Skeletal muscle satellite cell (primary cell): Measurements from ENCODE around the gene GALNT8.
"Not testable (repeated sequence)": the region's sequence is repeated elsewhere in the genome, so short reads cannot be mapped to it uniquely, and the experiment has no call there.

Experiments used
- H3K27me3 ChIP-seq: 2 replicates; pipeline ENCODE4 v1.7.0; 2013; ENCODE audit warnings: low read length; ENCODE audit not compliant: control insufficient read depth, insufficient read depth
- H3K36me3 ChIP-seq: 2 replicates; pipeline ENCODE4 v1.7.0; 2013; ENCODE audit warnings: mild to moderate bottlenecking, control low read depth, low read length; ENCODE audit not compliant: insufficient read depth
- H3K4me1 ChIP-seq: 2 replicates; pipeline ENCODE4 v1.7.0; 2013; ENCODE audit warnings: low read length; ENCODE audit not compliant: control insufficient read depth, insufficient read depth
- H3K4me2 ChIP-seq: 2 replicates; pipeline ENCODE4 v1.7.0; 2013; ENCODE audit warnings: mild to moderate bottlenecking, low read length
- H3K4me3 ChIP-seq: 2 replicates; pipeline ENCODE4 v1.7.0; 2013; ENCODE audit warnings: low read length
- H3K9ac ChIP-seq: 2 replicates; pipeline ENCODE4 v1.7.0; 2013; ENCODE audit warnings: mild to moderate bottlenecking, low read depth, low read length, moderate library complexity
- H3K9me3 ChIP-seq: replicated peaks from 2 replicates; pipeline ENCODE4 v1.7.0; 2013; ENCODE audit warnings: mild to moderate bottlenecking, control low read depth, low read length

Gene GALNT8

DNA sequence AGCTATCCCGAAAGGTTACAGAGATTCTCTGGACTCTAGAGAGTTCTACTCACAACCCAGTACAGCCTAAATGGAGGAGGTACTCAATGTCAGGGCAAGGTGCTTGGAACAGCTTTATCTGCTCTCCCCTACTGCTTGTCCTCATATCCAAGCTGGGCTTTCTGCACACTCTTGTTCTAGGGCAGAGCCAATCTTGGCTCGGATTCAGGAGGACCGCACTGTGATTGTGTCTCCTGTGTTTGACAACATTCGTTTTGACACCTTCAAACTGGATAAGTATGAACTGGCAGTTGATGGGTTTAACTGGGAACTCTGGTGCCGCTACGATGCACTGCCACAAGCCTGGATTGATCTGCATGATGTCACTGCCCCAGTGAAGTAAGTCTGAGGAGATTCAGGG lies 25.0 kb downstream of the GALNT8 start:
- H3K4me2 ChIP-seq = no peak overlapping the region
- H3K9me3 ChIP-seq = no peaks in the 10 kb centered on the region
- H3K9ac ChIP-seq = no peak overlapping the region
- H3K4me3 ChIP-seq = no peak overlapping the region
- H3K36me3 ChIP-seq = no peaks in the 10 kb centered on the region
- no peaks in the 10 kb centered on the region for H3K4me1 ChIP-seq
- H3K27me3 ChIP-seq = no peaks in the 10 kb centered on the region

DNA sequence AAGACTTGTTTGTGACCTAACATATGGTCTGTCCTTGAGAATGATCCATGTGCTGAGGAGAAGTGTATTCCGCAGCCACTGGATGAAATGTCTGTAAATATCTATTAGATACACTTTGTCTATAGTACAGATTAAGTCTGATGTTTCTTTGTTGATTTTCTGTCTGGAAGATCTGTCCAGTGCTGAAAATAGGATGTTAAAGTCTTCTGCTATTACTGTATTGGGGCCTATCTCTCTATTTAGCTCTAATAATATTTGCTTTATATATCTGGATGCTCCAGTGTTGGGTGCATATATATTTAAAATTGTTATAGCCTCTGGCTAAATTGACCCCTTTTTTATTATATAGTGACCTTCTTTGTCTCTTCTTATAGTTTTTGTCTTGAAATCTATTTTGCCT lies 31.5 kb downstream of the GALNT8 start:
- not testable (repeated sequence) for H3K4me1 ChIP-seq, H3K9me3 ChIP-seq, H3K9ac ChIP-seq, H3K36me3 ChIP-seq, H3K4me2 ChIP-seq, H3K4me3 ChIP-seq, H3K27me3 ChIP-seq

DNA sequence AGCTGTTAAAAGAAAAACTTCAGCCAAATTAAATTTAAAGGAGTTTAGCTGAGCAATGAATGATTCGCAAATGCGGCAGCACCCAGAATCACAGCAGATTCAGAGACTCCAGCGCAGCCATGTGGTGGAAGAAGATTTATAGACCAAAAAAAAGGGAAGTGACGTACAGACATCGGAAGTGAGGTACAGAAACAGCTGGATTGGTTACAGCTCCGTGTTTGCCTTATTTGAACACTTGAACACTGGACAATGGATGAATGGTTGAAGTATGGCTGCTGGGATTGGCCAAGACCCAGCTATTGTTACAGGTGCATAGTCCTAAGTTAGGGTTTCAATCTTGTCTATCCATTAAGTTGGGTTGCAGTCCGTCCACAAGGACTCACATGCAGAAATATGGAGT lies 42.6 kb downstream of the GALNT8 start:
- no peak overlapping the region for H3K4me3 ChIP-seq
- H3K4me2 ChIP-seq = no peak overlapping the region
- no peaks in the 10 kb centered on the region for H3K9me3 ChIP-seq
- no peaks in the 10 kb centered on the region for H3K36me3 ChIP-seq
- no peaks in the 10 kb centered on the region for H3K4me1 ChIP-seq
- H3K27me3 ChIP-seq = peaks cover 7% of the 10 kb centered on the region
- no peak overlapping the region for H3K9ac ChIP-seq

DNA sequence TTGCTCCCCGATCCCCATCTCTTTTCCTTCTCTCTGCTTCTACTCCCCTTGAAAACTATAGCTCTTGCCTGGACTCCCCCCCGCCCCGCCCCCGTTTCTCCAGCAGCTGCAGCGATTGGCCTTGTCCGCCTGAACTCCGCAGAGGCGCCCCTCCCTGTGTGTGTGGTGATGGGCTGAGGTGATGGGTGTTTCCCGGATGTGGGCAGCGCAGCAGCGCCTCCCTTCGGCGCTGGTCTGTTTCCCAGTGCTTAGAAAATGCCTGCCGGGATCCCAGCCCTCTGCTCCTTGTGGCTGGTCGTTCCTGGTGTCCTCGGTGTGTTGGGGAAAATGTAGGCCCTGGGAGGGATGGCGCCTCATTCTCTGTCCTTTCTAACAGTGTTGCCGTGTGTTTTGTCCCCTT lies 43.3 kb downstream of the GALNT8 start:
- H3K36me3 ChIP-seq = no peaks in the 10 kb centered on the region
- H3K9ac ChIP-seq = no peak overlapping the region
- H3K9me3 ChIP-seq = no peaks in the 10 kb centered on the region
- H3K4me2 ChIP-seq = no peak overlapping the region
- H3K27me3 ChIP-seq = peaks cover 7% of the 10 kb centered on the region
- H3K4me1 ChIP-seq = no peaks in the 10 kb centered on the region
- no peak overlapping the region for H3K4me3 ChIP-seq

DNA sequence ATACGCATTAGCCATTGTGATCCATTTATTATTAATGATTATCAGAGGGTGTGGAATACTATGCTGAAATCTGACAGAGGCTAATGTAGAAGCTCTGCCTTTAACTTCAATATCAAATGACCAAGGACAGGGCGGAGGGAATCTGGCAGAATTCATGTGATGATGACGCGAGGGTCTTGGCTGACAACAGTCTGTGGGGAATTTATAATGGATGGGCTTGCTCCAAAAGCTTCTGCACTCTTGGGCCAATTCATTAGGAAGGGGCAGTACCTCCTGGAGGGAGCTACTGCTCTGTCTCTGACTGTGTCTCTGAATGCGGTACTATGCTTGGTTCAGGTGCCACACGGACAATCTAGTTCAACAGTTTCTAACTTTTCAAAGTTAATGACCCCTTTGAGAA lies 46.2 kb downstream of the GALNT8 start:
- no peaks in the 10 kb centered on the region for H3K36me3 ChIP-seq
- H3K27me3 ChIP-seq = peaks cover 7% of the 10 kb centered on the region
- H3K9ac ChIP-seq = no peak overlapping the region
- H3K9me3 ChIP-seq = no peaks in the 10 kb centered on the region
- H3K4me1 ChIP-seq = no peaks in the 10 kb centered on the region
- no peak overlapping the region for H3K4me3 ChIP-seq
- no peak overlapping the region for H3K4me2 ChIP-seq

DNA sequence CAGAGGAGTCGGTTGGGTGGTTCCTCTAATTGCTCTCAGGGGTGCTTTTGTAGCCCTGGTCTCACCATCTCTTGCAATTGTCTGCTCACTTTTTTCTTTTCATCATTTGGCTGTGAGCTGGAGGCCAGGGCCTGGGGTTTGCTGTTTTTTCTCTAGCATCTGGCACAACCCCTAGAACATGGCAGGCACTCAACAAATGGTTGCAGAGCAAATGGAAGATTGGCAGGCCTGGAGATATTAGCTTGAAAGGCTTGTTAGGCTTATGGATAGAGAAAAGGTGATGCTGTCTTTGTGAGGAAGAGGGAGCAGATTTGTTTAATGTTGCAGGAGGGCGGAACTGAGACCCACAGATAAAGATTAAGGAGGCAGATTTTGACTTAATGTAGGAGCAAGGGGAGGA lies 47.0 kb downstream of the GALNT8 start:
- Histone ChIP-seq H3K4me2 (no peak overlapping the region), H3K27me3 (peaks cover 3% of the 10 kb centered on the region), H3K9me3 (no peaks in the 10 kb centered on the region), H3K36me3 (no peaks in the 10 kb centered on the region), H3K4me3 (no peak overlapping the region), H3K4me1 (no peaks in the 10 kb centered on the region), H3K9ac (no peak overlapping the region)

DNA sequence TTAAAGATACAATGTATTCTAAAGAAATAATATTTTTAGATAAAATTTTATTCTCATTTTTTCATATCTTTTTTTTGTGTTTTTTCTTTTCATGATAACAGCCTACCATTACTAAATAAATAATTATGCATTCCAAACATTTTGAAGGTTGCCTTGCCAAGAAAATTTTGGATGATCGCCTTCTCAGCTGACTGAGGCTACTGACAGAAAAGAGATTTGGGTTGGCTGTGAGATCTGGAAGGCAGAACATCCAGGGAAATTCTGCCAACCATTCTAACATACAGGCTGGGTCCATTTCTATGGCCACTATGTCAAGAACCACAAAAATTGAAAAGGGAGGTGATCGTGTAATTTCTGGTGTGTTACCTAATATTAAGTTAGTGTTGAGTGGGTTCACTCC lies 48.1 kb downstream of the GALNT8 start:
- H3K4me3 ChIP-seq = no peak overlapping the region
- no peak overlapping the region for H3K9ac ChIP-seq
- peaks cover 3% of the 10 kb centered on the region for H3K27me3 ChIP-seq
- no peaks in the 10 kb centered on the region for H3K36me3 ChIP-seq
- H3K4me1 ChIP-seq = no peaks in the 10 kb centered on the region
- H3K9me3 ChIP-seq = no peaks in the 10 kb centered on the region
- H3K4me2 ChIP-seq = no peak overlapping the region

DNA sequence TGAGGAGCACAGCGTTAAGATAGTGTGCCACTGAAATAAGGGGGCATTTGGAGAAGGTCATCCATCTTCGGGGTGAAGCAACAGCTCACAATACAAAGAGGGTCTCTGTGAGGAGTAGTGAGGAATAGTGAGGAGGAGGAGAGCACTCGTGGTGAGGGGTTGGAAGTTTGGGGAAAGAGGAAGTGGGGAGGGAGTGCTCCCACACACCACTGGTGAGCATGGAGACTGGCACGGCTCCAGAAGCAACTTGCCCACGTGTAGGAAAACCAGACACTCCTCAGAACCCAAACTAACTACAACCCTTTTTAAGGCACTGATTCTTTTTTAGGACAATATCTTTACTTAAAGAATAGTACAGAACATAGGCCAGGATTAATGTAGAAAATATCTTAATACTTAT lies 48.9 kb downstream of the GALNT8 start:
- H3K4me1 ChIP-seq = no peaks in the 10 kb centered on the region
- H3K27me3 ChIP-seq = peaks cover 3% of the 10 kb centered on the region
- no peaks in the 10 kb centered on the region for H3K36me3 ChIP-seq
- H3K4me2 ChIP-seq = no peak overlapping the region
- H3K4me3 ChIP-seq = no peak overlapping the region
- H3K9ac ChIP-seq = no peak overlapping the region
- no peaks in the 10 kb centered on the region for H3K9me3 ChIP-seq

DNA sequence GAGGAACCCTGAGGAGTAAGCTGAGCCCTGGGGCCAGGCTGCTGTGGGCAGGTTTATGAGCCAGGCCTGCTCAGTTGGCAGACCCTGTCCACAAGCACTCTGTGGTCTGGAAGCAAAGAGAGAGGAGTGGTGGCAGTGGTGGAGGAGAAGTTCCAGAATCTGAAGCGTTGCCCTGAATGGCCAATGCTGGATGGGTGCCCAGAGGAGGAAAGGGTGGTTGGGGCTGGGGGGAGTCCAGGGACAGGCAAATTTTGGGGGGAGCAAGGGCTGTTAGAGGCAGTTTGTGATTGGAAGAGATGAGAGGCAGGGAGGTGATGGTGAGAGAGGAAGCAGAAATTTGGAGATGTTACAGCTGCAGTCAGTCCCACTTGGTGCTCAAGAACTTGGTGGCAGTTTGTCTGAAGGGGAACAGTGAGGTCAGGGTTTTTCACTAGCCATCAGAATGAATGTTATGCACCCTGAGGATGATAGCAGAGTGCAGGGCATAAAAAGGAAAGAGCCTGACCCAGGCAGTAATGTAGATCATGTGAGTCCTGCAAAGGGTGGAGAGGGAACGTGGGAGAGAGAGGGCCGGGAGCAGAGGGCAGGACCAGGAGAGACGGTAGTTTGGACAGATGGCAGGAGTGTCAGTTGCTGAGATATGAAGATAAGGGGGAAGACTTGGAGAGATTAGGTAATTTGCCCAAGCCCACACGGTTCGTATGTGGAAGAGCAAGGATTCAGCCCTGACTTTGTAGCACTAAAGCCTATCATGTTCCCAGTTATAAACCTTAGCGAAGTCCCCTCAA lies 51.2 kb downstream of the GALNT8 start:
- Histone ChIP-seq H3K27me3 (peaks cover 3% of the 10 kb centered on the region), H3K9ac (no peak overlapping the region), H3K36me3 (no peaks in the 10 kb centered on the region), H3K4me2 (no peak overlapping the region), H3K9me3 (no peaks in the 10 kb centered on the region), H3K4me3 (no peak overlapping the region), H3K4me1 (no peaks in the 10 kb centered on the region)

DNA sequence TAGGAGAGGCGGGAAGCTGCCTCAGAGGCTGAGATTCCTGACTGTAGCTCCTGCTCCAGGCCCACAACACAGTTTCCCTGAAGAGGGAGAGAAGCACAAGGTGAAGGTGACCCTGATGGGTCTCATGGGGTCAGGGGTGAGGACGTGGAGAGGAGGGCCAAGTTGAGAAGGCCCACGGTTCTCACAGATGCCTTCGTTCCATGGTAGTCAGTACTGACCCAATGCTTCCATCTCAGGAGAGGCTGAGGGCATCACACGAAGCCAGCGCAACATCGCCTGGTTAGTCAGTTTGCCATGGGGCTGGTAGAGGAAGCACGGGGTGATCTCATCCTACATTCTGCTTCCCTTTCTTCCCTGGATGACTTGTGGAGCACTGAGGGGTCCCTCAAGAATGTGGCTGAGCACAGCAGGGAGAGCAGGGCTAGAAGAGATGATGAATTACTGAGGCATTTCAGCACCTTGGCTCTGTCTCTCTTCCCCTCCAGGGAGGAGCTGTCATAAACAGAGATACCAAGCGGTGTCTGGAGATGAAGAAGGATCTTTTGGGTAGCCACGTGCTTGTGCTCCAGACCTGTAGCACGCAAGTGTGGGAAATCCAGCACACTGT lies 51.9 kb downstream of the GALNT8 start:
- Histone ChIP-seq H3K27me3 (peaks cover 3% of the 10 kb centered on the region), H3K9me3 (no peaks in the 10 kb centered on the region), H3K9ac (no peak overlapping the region), H3K4me1 (no peaks in the 10 kb centered on the region), H3K4me2 (no peak overlapping the region), H3K36me3 (no peaks in the 10 kb centered on the region), H3K4me3 (no peak overlapping the region)

DNA sequence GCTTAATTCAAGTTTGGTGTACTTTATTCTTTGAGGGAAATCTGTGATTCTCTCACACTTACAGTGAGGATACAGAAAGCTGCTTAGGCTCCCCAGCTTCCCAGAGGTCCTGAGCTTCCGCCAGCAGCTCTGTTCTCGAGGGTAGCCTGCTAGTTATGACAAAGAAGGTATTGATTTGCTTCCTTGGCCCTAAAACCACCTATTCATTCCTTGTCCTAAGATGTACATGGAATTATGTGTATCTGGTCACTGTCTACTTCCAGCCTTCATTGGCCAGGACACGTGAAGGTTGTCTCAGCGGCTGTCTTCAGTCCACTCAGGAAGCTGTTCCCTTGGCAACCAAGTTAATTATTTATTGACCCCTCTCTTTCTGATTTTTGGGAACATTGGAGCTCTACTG lies 55.7 kb downstream of the GALNT8 start:
- Histone ChIP-seq H3K9me3 (no peaks in the 10 kb centered on the region), H3K9ac (no peak overlapping the region), H3K36me3 (no peaks in the 10 kb centered on the region), H3K4me1 (no peaks in the 10 kb centered on the region), H3K4me3 (no peak overlapping the region), H3K27me3 (no peaks in the 10 kb centered on the region), H3K4me2 (no peak overlapping the region)

DNA sequence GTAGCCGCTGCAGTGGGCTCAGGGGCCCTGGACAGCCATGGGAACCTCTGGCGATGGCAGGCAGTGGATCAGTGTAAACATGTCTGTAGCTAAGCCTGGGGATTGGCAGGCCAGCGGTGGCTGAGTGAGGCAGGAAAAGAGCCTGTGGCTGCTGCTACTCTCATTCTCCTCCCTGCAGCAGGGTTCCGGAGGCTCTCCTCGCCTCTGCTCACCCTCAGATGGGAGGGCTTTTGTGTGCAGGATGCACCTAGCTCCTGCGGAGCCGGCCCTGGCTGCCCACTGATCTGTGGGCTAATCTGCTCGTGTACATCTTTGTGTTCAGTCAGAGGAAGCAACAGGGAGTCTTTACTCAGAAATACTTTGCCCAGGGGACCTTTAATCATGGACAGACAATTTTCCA lies 59.5 kb downstream of the GALNT8 start:
- Histone ChIP-seq H3K36me3 (no peaks in the 10 kb centered on the region), H3K9ac (no peak overlapping the region), H3K4me1 (no peaks in the 10 kb centered on the region), H3K9me3 (no peaks in the 10 kb centered on the region), H3K4me3 (no peak overlapping the region), H3K27me3 (no peaks in the 10 kb centered on the region), H3K4me2 (no peak overlapping the region)
